ENCODE results near the gene SLC22A9.
"Not testable (repeated sequence)": the region's sequence is repeated elsewhere in the genome, so short reads cannot be mapped to it uniquely, and the experiment has no call there.

Gene SLC22A9

DNA sequence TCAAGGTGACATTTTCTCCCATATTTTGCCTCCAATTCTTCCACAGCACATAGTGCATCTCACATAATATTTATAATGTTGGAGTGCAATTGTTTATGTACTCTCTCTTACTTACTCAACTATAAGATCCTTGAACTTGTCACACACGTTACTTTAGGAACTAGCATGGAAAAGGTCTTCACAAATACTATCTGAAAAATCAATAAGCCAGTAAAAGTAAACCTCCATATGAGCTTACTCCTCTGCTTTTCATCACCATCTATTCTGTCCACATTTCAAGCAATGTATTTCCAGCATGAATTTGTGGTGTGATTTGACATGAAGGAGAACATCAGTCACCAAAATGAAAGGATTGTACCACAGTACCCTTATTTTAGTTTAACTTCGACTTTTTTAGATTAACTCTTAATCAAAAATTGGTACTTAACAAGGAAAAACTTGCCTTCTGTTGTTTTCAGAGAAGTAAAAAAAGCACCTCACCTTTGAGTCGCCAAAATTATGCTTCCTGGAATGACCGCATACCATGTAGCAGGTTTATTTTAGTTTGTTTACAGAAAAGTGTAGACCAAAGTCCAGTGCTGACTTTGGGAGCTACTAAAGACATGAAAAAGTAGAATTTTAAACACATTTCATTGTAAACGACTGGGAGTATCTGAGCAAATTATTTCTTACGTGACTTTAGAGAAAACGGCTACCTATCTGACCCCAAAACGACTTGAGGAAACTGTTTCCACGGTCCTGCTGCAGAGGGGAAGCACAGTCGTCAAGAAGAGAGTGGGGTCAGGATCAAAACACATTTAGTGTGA is at the start of gene SLC22A9:
Gene SLC22A9 (plus strand): TSS at position 621 of the 806 bp plus-strand sequence. CDS start 272 bp downstream, outside the sequence.
- no peak for DNase-seq

GRCh38 chr11:63321723-63322122 is 47.9 kb upstream of the SLC22A9 start:
- no peak for DNase-seq

DNA sequence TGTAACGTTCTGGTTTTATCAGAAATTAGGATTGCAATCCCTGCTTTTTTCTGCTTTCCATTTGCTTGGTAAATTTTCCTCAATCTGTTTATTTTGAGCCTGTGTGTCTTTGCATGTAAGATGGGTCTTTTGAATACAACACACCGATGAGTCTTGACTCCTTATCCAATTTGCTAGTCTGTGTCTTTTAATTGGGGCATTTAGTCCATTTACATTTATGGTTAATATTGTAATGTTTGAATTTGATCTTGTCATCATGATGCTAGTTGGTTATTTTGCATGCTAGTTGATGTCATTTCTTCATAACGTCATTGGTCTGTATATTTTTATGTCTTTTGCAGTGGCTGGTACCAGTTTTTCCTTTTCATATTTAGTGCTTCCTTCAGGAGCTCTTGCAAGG is 34.5 kb upstream of the SLC22A9 start:
- DNase-seq = not testable (repeated sequence)

DNA sequence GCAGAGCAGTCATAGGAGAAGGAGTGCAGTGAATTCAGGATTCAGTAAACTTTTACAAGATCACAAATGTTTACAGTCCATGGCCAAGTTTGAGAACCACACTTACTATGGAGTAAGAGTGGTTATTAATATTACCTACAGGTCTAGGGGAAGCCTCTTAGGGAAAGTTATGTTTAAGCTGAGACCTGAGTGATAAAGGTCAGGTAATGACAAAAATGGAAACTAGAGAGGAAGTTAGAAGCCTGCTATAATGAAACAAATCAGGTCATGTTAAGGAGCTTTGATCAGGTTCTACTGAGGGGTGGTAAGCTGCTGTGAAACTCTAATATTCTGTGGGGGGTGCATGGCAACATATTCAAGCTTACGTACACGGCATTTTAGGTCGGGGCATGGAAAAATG is 32.5 kb upstream of the SLC22A9 start:
- no peak for DNase-seq

GRCh38 chr11:63343130-63343529 is 26.5 kb upstream of the SLC22A9 start:
- no peak for DNase-seq

DNA sequence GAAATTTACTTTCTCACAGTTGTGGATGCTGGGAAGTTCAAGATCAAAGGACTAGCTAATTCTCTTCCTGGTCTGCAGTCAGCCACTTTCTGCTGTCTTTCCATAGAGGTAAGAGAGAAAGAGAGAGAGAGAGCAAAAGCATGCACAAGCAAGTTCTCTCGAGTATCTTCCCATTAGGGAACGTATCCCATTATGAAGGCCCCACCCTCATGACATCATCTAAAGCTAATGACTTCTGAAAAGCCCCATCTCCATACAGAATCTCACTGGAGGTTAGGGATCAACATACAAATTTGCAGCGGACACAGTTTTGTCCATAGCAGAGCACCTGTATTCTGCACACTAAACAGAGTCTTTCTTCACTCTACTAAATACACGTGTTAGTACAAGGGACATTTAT is 17.4 kb upstream of the SLC22A9 start:
- no peak for DNase-seq

DNA sequence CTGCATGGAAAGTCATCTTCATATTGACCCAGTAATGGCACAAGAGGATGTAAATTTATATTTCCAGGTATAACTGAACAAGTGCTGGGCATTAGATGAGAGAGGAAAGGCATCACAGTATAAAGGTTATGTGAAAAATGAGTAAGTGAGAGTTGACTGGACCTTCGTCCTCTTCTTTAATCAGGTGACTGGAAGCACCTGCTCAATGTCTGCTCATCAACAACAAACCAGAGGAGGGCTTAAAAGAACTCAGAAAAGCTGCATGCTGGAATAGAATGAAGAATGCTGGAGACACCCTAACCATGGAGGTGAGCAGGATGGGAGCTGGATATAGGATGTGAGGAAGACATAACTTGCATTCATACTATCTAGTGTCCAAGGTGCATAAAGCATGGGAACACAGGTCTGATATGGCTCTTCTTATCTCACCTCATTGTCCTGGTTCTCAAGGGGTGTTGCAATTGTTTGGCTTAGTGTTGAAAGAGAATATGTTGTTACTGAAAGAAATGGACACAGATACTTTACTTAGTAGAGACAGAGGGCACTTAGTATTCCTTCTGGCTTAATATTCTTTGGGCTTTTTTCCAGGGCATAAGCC is 7.3 kb upstream of the SLC22A9 start:
- DNase-seq = no peak

DNA sequence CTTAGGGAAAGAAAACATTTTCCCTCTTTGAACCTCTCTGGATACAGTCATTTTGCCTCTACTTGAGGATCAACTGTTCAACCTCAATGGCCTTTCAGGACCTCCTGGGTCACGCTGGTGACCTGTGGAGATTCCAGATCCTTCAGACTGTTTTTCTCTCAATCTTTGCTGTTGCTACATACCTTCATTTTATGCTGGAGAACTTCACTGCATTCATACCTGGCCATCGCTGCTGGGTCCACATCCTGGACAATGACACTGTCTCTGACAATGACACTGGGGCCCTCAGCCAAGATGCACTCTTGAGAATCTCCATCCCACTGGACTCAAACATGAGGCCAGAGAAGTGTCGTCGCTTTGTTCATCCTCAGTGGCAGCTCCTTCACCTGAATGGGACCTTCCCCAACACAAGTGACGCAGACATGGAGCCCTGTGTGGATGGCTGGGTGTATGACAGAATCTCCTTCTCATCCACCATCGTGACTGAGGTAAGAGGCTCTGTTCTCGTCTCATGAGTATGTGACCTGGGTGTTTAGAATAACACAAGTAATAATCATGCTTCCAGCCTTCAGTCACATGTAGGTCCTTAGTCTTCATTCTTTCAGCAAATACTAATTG is 495 bp downstream of the SLC22A9 start:
- DNase-seq = no peak

DNA sequence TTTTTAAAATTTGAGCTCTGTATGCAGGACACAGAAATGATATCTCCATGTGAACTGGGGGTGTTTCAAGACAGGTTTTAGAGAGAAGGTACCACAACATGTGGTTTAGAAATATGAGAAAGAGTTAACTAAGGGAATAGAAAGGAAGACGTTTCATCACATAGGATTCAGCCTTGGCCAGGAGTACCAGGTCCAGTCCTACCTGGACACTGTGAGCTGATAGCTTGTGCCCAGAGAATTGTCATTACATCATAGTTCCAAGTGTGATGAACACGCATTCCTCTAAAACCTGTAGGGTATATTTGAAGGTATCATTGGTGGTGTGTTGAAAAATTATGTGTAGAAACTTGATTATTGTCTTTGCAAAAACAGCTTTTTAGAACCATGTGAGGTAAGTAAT is 1.8 kb downstream of the SLC22A9 start:
- no peak for DNase-seq

DNA sequence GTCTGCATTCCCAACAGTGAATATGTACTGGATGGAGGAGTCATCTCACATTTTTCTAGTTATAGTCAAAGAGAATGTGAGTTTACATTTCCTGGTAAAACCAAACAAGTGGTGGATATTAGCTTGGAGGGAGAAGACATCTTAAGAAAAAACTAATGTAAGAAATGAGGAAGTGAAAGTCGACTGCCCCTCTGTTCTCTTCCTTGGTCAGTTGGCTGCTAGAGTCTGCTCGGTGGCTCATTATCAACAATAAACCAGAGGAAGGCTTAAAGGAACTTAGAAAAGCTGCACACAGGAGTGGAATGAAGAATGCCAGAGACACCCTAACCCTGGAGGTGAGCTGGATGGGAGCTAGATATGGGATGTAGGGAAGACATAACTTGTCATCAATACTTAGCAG is 5.8 kb downstream of the SLC22A9 start:
- DNase-seq = no peak

- DNase-seq = no peak
These were observed 10.5 kb downstream of the SLC22A9 start for GRCh38 chr11:63380130-63380529.

GRCh38 chr11:63395697-63396096 is 26.1 kb downstream of the SLC22A9 start:
- DNase-seq = no peak

DNA sequence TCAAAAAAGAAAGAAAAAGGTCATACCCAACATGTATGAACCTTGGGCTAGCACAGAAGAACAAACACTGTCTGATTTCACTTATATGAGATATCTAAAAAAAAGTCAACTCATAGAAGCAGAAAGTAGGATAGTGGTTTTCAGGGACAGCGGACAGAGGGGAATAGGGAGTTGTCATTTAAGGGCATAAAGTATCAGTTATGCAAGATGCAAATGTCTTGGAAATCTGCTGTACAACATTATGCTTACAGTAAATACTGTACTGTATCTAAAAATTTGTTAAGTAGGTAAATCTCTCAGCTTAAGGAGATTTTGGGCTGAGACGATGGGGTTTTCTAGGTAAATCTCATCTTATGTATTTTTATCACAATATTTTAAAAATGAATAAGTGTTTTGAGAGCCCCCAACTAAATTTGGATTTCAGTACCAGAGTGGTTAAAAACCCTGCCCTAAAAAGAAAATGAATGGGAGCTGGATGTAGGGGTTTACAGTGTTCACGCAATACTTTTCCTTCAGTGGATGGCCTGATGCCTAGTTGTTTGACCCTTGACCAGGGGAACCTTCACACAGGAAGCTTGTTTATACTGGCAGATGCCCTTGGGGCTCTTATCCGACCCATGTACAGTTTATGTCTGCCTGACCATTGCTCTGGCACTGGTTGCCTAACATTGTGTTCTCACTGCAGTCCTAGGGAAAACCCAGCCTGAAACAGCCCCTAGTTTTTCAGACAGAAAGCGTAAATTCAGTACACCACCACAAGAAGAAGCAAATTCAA is 34.8 kb downstream of the SLC22A9 start:
- no peak for DNase-seq

GRCh38 chr11:63405114-63405513 is 35.5 kb downstream of the SLC22A9 start:
- no peak for DNase-seq

DNA sequence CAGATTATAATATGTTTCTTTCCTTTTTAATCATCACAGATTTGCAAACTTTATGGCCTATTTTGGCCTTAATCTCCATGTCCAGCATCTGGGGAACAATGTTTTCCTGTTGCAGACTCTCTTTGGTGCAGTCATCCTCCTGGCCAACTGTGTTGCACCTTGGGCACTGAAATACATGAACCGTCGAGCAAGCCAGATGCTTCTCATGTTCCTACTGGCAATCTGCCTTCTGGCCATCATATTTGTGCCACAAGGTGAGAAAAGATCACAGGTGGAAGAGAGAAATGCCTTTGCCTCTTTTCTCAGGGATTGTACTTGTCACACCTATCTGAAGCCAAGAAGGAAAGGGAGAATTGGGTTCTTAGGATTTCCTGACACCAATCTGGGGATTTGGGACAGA is 36.9 kb downstream of the SLC22A9 start:
- no peak for DNase-seq

DNA sequence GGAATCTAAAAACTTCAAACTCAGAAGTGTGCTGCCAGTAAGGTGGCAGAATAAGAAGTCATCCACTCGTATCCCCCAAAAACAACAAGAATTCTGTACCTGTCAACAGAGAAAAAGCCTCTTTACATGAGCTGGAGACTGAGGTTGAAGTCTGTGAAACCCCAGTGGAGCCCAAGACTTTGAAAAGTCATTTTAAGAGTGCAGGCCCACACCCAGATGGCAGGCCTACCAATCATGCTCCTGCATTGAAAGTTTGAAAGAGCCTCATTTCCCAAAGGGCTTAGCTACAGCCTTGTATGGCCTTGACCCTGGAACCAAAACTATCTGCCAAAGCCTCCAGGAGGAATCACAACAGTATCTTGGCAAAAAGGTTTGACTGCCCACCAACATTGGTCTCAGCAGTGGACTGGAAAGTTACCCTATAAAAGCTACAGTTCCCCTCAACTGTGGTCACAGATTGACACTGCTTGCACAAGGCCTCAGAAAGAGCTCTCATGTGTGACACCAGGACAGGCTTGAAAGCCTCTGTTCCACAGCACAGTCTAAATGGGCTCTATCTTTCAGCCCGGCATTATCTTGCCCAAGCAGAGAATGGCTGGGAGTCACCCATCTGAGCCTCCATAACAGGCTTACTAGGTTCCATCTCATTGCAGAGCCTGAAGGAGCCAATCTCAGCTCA is 47.7 kb downstream of the SLC22A9 start:
- DNase-seq = no peak

GRCh38 chr11:63427971-63428508 is 58.5 kb downstream of the SLC22A9 start:
- DNase-seq = no peak

- DNase-seq = not testable (repeated sequence)
These were observed 61.1 kb downstream of the SLC22A9 start for GRCh38 chr11:63430731-63431130.

DNA sequence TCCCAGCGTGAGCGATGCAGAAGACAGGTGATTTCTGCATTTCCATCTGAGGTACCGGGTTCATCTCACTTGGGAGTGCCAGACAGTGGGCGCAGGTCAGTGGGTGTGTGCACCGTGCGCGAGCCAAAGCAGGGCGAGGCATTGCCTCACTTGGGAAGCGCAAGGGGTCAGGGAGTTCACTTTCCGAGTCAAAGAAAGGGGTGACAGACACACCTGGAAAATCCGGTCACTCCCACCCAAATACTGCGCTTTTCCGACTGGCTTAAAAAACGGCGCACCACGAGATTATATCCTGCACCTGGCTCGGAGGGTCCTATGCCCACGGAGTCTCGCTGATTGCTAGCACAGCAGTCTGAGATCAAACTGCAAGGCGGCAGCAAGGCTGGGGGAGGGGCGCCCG is 65.8 kb downstream of the SLC22A9 start:
- DNase-seq = not testable (repeated sequence)

DNA sequence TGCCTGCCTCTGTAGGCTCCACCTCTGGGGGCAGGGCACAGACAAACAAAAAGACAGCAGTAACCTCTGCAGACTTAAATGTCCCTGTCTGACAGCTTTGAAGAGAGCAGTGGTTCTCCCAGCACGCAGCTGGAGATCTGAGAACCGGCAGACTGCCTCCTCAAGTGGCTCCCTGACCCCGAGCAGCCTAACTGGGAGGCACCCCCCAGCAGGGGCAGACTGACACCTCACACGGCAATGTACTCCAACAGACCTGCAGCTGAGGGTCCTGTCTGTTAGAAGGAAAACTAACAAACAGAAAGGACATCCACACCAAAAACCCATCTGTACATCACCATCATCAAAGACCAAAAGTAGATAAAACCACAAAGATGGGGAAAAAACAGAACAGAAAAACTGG is 66.2 kb downstream of the SLC22A9 start:
- DNase-seq = not testable (repeated sequence)

DNA sequence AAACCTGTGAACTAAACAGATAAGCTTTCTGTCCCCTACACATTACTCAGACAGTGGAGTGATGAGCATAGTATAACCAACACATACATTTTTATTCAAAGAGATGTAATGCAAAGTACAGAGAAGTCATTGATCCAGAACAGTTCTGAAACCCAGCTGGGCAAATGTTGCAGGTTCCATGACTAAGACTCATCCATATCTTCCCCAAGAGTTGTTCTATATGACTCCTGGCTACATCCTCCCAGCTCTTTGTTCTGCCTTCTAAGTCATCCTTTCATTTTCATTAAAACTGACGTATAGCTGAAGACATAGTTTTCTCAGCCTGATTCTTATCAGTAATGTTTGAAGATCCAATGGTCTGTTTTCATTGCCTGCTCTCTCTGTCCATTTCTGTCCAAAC is 74.1 kb downstream of the SLC22A9 start:
- DNase-seq = no peak

GRCh38 chr11:63444160-63444559 is 74.6 kb downstream of the SLC22A9 start:
- DNase-seq = no peak
